ENCODE data around the gene ZSCAN30.
A peak's percentile ranks its signal among the peaks of the same experiment; 100 is the strongest.
"Not testable (repeated sequence)": the region's sequence is repeated elsewhere in the genome, so short reads cannot be mapped to it uniquely, and the experiment has no call there.

The ZSCAN30 gene

DNA sequence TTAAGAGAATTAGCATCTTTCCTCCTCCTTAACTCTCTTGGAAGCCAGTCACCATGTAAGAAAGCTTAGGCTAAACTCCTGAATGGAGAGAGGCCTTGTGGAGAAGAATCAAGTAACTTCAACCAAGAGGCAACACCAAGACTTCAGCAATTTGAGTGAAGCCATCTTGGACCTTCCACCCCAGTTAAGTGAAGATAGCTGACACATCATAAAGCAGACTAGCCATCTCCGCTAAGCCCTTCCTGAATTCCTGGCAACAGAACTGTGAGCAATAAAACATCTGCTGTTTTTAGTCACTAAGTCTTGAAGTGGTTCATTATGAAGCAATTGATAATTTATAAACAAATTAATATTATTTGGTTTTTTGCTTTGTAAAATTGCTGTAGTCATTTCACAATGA lies 50.7 kb downstream of the ZSCAN30 start:
- no peaks in the 10 kb centered on the region for H3K27me3 ChIP-seq (ENCODE audit: control insufficient read depth in 1 of 2, insufficient read depth in 2 of 2, low read length in 2 of 2)
- H3K9ac ChIP-seq (ENCODE audit: low read length in 2 of 2) = no peak overlapping the region

DNA sequence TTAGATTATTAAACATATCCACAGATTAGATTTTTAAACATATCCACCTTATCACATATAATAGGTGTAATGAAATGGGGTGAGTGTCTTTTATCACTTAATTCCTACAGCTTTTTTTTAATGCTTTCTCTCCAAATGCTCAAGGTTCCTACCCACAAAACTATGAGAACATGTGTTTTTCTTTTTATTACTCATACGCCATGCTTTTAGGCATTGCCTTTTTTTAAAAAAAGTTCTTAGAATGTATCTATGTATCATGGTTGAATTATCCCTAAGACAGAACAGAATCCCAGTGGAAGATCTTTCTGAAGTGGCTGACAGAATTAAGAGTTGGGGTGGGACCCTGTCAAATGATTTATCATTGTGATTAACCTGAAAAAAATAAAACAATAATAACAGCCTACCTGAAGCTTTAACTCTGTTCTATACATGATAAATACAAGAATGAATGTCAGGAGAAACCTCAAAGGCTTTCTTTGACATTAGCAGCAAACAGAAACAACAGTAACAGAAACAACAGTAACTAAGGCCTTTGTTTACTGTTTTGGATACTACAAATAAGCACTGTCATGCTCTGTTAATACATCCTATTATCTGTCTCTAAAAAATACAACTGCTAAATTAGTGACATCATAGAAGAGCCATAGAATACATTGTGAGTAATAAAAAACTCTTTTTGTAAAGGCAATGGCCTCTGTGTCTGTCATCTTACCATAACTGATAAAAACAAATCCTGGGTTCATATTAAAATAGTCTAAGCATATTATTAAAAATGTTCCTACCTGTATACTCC lies 53.3 kb downstream of the ZSCAN30 start:
- no peak overlapping the region for H3K27ac ChIP-seq (ENCODE audit: low read length)

More for the DNA sequence above, 50.7 kb downstream of the ZSCAN30 start:
- Histone ChIP-seq H3K4me3 (ENCODE audit: low read length in 2 of 2) (no peak overlapping the region), H3K27ac (ENCODE audit: low read length) (no peak overlapping the region), H3K9me3 (ENCODE audit: control insufficient read depth in 2 of 2, low read length in 2 of 2) (no peaks in the 10 kb centered on the region), H3K4me1 (ENCODE audit: control insufficient read depth, insufficient read depth, low read length) (peaks cover 6% of the 10 kb centered on the region), H3K36me3 (ENCODE audit: control insufficient read depth in 2 of 2, insufficient read depth in 2 of 2, low read length in 2 of 2) (peaks cover 14 to 17% of the 10 kb centered on the region in 2 donors)

DNA sequence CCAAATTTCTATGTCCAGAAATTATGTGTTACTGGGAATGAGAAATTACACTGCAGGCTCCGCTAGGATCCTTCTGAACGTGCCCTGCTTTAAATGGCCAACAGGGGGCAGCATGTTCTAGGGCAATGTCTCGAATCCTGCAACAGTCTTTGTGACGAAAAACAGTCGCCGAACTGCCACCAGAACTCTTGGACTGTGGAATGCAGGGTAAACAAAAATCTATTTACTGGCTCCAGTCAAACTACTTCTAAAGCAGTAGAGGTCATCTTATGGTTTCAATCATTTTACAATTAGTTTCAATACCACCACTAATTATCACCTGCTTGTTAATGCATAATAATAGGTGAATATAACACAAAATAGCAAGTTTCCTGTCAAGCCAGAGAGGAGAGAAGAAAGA lies 59.0 kb downstream of the ZSCAN30 start:
- no peak overlapping the region for H3K27ac ChIP-seq (ENCODE audit: low read length)

More for the DNA sequence above, 53.3 kb downstream of the ZSCAN30 start:
- Histone ChIP-seq H3K9ac (ENCODE audit: low read length in 2 of 2) (no peak overlapping the region), H3K36me3 (ENCODE audit: control insufficient read depth in 2 of 2, insufficient read depth in 2 of 2, low read length in 2 of 2) (no peaks in the 10 kb centered on the region), H3K4me1 (ENCODE audit: control insufficient read depth, insufficient read depth, low read length) (peaks cover 2% of the 10 kb centered on the region), H3K9me3 (ENCODE audit: control insufficient read depth in 2 of 2, low read length in 2 of 2) (no peaks in the 10 kb centered on the region), H3K4me3 (ENCODE audit: low read length in 2 of 2) (no peak overlapping the region), H3K27me3 (ENCODE audit: control insufficient read depth in 1 of 2, insufficient read depth in 2 of 2, low read length in 2 of 2) (no peaks in the 10 kb centered on the region)

DNA sequence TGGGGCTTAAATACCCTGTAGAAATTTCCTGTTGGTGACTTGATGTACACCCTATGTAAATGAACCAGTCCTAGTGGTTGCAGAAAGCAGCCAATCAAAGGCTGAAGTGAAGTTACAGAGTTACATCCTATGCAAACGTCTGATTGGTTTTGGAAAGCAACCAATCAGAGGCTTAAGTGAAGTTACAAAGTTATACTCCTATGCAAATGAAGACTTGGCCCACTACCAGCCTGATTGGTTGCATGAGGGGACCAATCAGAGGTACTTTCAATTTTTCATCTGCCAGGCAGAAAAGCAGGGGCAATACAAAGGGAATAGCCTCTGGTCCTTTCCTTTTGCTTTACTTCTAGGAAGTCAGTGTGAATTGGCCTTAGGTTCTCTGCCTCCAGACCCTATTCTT lies 62.8 kb downstream of the ZSCAN30 start:
- H3K9ac ChIP-seq (ENCODE audit: low read length in 2 of 2) = no peak overlapping the region
- no peak overlapping the region for H3K4me3 ChIP-seq (ENCODE audit: low read length in 2 of 2)
- no peaks in the 10 kb centered on the region for H3K4me1 ChIP-seq (ENCODE audit: control insufficient read depth, insufficient read depth, low read length)
- H3K9me3 ChIP-seq (ENCODE audit: control insufficient read depth in 2 of 2, low read length in 2 of 2) = no peaks in the 10 kb centered on the region
- no peak overlapping the region for H3K27ac ChIP-seq (ENCODE audit: low read length)
- H3K27me3 ChIP-seq (ENCODE audit: control insufficient read depth in 1 of 2, insufficient read depth in 2 of 2, low read length in 2 of 2) = no peaks in the 10 kb centered on the region
- no peaks in the 10 kb centered on the region for H3K36me3 ChIP-seq (ENCODE audit: control insufficient read depth in 2 of 2, insufficient read depth in 2 of 2, low read length in 2 of 2)

More for the DNA sequence above, 59.0 kb downstream of the ZSCAN30 start:
- H3K9me3 ChIP-seq (ENCODE audit: control insufficient read depth in 2 of 2, low read length in 2 of 2) = no peaks in the 10 kb centered on the region
- peak overlapping the region in 1 of 2 donors; percentile 31 for H3K4me3 ChIP-seq (ENCODE audit: low read length in 2 of 2)
- H3K4me1 ChIP-seq (ENCODE audit: control insufficient read depth, insufficient read depth, low read length) = no peaks in the 10 kb centered on the region
- no peak overlapping the region for H3K9ac ChIP-seq (ENCODE audit: low read length in 2 of 2)
- H3K27me3 ChIP-seq (ENCODE audit: control insufficient read depth in 1 of 2, insufficient read depth in 2 of 2, low read length in 2 of 2) = no peaks in the 10 kb centered on the region
- no peaks in the 10 kb centered on the region for H3K36me3 ChIP-seq (ENCODE audit: control insufficient read depth in 2 of 2, insufficient read depth in 2 of 2, low read length in 2 of 2)

DNA sequence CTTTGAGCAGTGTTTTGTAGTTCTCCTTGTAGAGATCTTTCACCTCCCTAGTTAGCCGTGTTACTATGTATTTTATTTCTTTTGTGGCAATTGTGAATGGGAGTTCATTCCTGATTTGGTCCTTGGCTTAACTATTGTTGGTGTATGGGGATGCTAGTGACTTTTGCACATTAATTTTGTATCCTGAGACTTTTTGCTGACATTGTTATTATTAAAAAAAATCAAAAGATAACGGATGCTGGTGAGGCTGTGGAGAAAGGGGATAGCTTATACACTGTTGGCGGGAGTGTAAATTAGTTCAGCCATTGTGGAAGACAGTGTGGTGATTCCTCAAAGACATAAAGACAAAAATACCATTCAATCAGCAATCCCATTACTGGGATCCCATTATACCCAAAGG lies 66.2 kb downstream of the ZSCAN30 start:
- Histone ChIP-seq H3K36me3 (ENCODE audit: control insufficient read depth in 2 of 2, insufficient read depth in 2 of 2, low read length in 2 of 2) (no peaks in the 10 kb centered on the region), H3K27ac (ENCODE audit: low read length) (no peak overlapping the region), H3K27me3 (ENCODE audit: control insufficient read depth in 1 of 2, insufficient read depth in 2 of 2, low read length in 2 of 2) (no peaks in the 10 kb centered on the region), H3K4me1 (ENCODE audit: control insufficient read depth, insufficient read depth, low read length) (no peaks in the 10 kb centered on the region), H3K9ac (ENCODE audit: low read length in 2 of 2) (no peak overlapping the region), H3K4me3 (ENCODE audit: low read length in 2 of 2) (no peak overlapping the region), H3K9me3 (ENCODE audit: control insufficient read depth in 2 of 2, low read length in 2 of 2) (no peaks in the 10 kb centered on the region)

DNA sequence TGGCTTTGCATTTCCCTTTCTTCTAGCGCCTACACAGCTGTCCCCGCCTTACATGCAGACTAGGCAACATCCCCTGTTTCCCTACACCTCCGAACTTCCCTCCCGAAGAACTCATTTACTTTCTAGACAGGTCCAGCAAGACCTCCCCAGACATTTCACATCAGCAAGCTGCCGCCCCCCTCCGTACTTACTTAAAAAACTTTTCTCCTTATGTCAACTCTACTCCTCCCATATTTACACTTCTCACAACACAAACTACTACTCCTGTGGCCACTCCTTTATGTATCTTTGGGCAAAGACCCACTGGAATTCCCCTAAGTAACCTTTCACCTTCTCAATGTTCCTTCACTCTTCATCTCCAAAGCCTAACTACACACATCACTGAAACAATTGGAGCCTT lies 69.6 kb downstream of the ZSCAN30 start:
- Histone ChIP-seq H3K4me3 (ENCODE audit: low read length in 2 of 2) (no peak overlapping the region), H3K36me3 (ENCODE audit: control insufficient read depth in 2 of 2, insufficient read depth in 2 of 2, low read length in 2 of 2) (no peaks in the 10 kb centered on the region), H3K9ac (ENCODE audit: low read length in 2 of 2) (no peak overlapping the region), H3K9me3 (ENCODE audit: control insufficient read depth in 2 of 2, low read length in 2 of 2) (no peaks in the 10 kb centered on the region), H3K27me3 (ENCODE audit: control insufficient read depth in 1 of 2, insufficient read depth in 2 of 2, low read length in 2 of 2) (no peaks in the 10 kb centered on the region), H3K27ac (ENCODE audit: low read length) (no peak overlapping the region), H3K4me1 (ENCODE audit: control insufficient read depth, insufficient read depth, low read length) (no peaks in the 10 kb centered on the region)

DNA sequence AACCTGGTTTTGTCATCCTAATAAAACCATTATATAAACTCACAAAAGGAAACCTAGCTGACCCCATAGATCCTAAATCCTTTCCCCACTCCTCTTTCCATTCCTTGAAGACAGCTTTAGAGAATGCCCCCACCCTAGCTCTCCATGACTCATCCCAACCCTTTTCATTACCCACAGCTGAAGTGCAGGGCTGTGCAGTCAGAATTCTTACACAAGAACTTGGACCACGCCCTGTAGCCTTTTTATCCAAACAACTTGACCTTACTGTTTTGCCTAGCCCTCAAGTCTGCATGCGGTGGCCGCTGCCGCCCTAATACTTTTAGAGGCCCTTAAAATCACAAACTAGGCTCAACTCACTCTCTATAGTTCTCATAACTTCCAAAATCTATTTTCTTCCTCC lies 70.7 kb downstream of the ZSCAN30 start:
- not testable (repeated sequence) for H3K4me1 ChIP-seq (ENCODE audit: control insufficient read depth, insufficient read depth, low read length)

DNA sequence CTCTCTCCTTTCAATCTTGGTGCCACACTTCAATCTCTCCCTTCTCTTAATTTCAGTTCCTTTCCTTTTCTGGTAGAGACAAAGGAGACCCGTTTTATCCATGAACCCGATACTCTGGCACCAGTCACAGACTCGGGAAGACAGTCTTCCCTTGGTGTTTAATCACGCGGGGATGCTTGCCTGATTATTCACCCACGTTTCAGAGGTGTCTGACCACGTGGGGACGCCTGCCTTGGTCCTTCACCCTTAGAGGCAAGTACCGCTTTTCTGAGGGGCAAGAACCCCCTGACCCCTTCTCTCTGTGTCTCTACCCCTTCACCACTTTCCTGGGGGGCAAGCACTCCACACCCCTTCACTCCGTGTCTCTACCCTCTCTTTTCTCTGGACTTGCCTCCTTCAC lies 73.4 kb downstream of the ZSCAN30 start:
- not testable (repeated sequence) for H3K9ac ChIP-seq (ENCODE audit: low read length in 2 of 2); H3K36me3 ChIP-seq (ENCODE audit: control insufficient read depth in 2 of 2, insufficient read depth in 2 of 2, low read length in 2 of 2); H3K4me1 ChIP-seq (ENCODE audit: control insufficient read depth, insufficient read depth, low read length); H3K4me3 ChIP-seq (ENCODE audit: low read length in 2 of 2); H3K27me3 ChIP-seq (ENCODE audit: control insufficient read depth in 1 of 2, insufficient read depth in 2 of 2, low read length in 2 of 2); H3K27ac ChIP-seq (ENCODE audit: low read length); H3K9me3 ChIP-seq (ENCODE audit: control insufficient read depth in 2 of 2, low read length in 2 of 2)

More for the DNA sequence above, 70.7 kb downstream of the ZSCAN30 start:
- not testable (repeated sequence) for H3K9me3 ChIP-seq (ENCODE audit: control insufficient read depth in 2 of 2, low read length in 2 of 2); H3K36me3 ChIP-seq (ENCODE audit: control insufficient read depth in 2 of 2, insufficient read depth in 2 of 2, low read length in 2 of 2); H3K27me3 ChIP-seq (ENCODE audit: control insufficient read depth in 1 of 2, insufficient read depth in 2 of 2, low read length in 2 of 2); H3K9ac ChIP-seq (ENCODE audit: low read length in 2 of 2); H3K4me3 ChIP-seq (ENCODE audit: low read length in 2 of 2); H3K27ac ChIP-seq (ENCODE audit: low read length)

DNA sequence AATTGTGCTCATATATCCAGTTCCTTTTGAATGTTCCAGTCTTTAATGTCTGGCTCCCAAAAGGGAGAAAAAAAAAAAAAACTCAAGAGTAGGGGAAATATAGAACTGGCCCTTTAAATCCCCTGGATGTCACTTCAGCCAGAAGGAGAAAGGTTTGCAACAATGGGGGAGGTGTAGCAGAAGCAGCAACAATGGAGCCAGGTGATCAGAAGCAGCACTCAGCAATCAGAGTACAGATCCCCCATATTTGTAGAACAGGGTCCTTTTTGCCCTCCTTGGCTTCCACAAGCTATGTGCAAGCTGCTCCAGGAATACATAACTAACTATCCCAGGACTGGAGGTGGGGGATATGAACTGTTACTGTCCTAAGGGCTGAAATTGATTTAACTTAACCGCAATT lies 75.0 kb downstream of the ZSCAN30 start:
- H3K9me3 ChIP-seq (ENCODE audit: control insufficient read depth in 2 of 2, low read length in 2 of 2) = no peaks in the 10 kb centered on the region
- no peak overlapping the region for H3K9ac ChIP-seq (ENCODE audit: low read length in 2 of 2)
- no peaks in the 10 kb centered on the region for H3K36me3 ChIP-seq (ENCODE audit: control insufficient read depth in 2 of 2, insufficient read depth in 2 of 2, low read length in 2 of 2)
- H3K4me3 ChIP-seq (ENCODE audit: low read length in 2 of 2) = no peak overlapping the region
- no peaks in the 10 kb centered on the region for H3K4me1 ChIP-seq (ENCODE audit: control insufficient read depth, insufficient read depth, low read length)
- H3K27me3 ChIP-seq (ENCODE audit: control insufficient read depth in 1 of 2, insufficient read depth in 2 of 2, low read length in 2 of 2) = no peaks in the 10 kb centered on the region
- H3K27ac ChIP-seq (ENCODE audit: low read length) = no peak overlapping the region

DNA sequence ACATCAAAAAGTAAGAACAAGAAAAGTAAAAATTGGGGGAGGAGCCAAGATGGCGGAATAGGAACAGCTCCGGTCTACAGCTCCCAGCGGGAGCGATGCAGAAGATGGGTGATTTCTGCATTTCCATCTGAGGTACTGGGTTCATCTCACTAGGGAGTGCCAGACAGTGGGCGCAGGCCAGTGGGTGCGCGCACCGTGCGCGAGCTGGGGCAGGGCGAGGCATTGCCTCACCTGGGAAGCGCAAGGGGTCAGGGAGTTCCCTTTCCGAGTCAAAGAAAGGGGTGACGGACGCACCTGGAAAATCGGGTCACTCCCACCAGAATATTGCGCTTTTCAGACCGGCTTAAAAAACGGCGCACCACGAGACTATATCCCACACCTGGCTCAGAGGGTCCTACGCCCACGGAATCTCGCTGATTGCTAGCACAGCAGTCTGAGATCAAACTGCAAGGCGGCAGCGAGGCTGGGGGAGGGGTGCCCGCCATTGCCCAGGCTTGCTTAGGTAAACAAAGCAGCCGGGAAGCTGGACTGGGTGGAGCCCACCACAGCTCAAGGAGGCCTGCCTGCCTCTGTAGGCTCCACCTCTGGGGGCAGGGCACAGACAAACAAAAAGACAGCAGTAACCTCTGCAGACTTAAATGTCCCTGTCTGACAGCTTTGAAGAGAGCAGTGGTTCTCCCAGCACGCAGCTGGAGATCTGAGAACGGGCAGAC lies 84.1 kb downstream of the ZSCAN30 start:
- H3K4me1 ChIP-seq (ENCODE audit: control insufficient read depth, insufficient read depth, low read length); H3K4me3 ChIP-seq (ENCODE audit: low read length in 2 of 2); H3K27ac ChIP-seq (ENCODE audit: low read length); H3K9ac ChIP-seq (ENCODE audit: low read length in 2 of 2); H3K36me3 ChIP-seq (ENCODE audit: control insufficient read depth in 2 of 2, insufficient read depth in 2 of 2, low read length in 2 of 2); H3K27me3 ChIP-seq (ENCODE audit: control insufficient read depth in 1 of 2, insufficient read depth in 2 of 2, low read length in 2 of 2); H3K9me3 ChIP-seq (ENCODE audit: control insufficient read depth in 2 of 2, low read length in 2 of 2): not testable (repeated sequence)

DNA sequence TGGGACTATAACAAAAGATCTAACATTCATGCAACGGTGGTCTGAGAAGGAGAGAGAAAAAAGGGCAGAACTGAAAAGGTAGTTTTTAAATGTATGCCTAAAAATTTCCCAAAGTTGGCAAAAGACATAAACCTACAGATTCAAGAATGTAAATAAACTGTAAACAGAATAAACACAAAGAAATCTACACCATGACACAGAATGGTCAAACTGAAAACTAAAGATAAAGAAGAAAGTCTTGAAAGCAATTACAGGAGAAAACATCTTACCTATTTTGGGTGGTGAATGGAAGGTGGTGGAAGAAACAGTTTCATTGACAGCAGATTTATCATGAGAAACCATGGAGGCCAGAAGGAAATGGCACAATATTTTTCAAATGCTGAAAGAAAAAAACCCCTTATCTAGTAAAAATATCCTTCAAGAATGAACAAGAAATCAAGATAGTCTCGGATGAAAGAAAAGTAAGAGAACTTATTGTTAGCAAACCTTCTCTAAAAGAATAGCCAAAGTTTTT lies 84.8 kb downstream of the ZSCAN30 start:
- peaks cover 0 to 3% of the 10 kb centered on the region in 2 donors for H3K9me3 ChIP-seq (ENCODE audit: control insufficient read depth in 2 of 2, low read length in 2 of 2)
- H3K27ac ChIP-seq (ENCODE audit: low read length) = no peak overlapping the region
- no peak overlapping the region for H3K9ac ChIP-seq (ENCODE audit: low read length in 2 of 2)
- H3K36me3 ChIP-seq (ENCODE audit: control insufficient read depth in 2 of 2, insufficient read depth in 2 of 2, low read length in 2 of 2) = no peaks in the 10 kb centered on the region
- no peaks in the 10 kb centered on the region for H3K27me3 ChIP-seq (ENCODE audit: control insufficient read depth in 1 of 2, insufficient read depth in 2 of 2, low read length in 2 of 2)
- H3K4me1 ChIP-seq (ENCODE audit: control insufficient read depth, insufficient read depth, low read length) = no peaks in the 10 kb centered on the region
- H3K4me3 ChIP-seq (ENCODE audit: low read length in 2 of 2) = no peak overlapping the region
